GM15510 (cell line): Measurements from ENCODE around the gene MPDZ.

Experiments
- POLR2A ChIP-seq: IDR thresholded peaks from 3 replicates; pipeline ENCODE4 v1.6.1; 2011; ENCODE audit warnings: borderline replicate concordance; ENCODE audit not compliant: insufficient read length; ENCODE audit errors: extremely low read depth

MPDZ gene

GRCh38 chr9:13141629-13142028 lies 137.9 kb downstream of the MPDZ start:
- TF ChIP-seq POLR2A: no peak

DNA sequence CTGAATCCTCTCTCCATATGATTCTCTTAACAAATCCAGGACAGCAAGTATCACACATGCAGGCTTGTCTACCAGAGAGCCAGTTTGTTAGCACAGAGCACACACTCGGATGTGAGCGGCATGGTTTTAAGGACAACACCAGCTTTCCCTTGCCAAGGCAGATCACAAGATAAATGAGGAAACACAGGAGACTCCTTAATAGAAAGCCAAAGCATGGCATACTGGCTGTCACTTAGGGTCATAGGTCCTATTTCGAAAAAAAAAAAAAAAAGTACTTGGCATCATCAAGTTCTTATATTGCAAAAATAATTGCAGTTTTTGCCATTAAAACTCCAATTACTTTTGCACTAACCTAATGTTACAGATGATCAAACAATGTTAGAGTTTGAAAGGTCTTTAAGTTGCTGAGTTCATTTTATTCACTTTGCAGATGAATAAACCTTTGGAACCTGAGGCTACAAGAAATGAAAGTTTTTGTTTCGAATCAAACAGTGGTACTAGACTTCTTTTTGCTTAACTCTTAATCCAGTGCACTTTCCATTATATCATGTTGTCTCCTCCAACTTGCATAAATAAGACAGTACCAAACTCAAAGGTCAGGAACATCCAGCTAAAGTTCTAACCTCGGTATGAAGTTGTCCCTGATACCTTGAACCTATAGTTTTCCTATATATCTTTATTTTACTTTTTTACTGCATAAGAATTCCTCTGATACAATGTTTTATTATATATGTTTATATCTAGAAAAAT lies 138.5 kb downstream of the MPDZ start:
- TF ChIP-seq POLR2A: no peak

- no peak for TF ChIP-seq POLR2A
Observed at GRCh38 chr9:13139641-13140171, 139.8 kb downstream of the MPDZ start.

DNA sequence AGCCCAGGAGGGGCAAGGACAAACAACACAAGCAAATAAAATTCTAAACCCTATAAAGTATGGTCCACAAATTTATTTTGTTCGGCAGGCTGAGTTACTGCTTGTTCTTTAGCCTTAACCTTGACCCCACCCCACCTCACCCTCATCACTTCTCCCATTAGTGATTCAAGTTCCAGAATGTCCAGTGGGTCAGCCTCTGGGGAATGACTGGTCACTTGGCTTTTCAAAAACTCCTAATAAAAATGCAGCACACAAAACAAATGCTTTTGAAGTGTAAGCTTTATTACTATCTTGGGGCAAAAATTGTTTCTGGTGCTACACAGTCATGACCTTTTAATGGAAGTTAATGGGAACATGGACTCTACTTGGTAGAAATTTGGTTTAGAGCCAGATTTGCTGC lies 142.1 kb downstream of the MPDZ start:
- TF ChIP-seq POLR2A: no peak

DNA sequence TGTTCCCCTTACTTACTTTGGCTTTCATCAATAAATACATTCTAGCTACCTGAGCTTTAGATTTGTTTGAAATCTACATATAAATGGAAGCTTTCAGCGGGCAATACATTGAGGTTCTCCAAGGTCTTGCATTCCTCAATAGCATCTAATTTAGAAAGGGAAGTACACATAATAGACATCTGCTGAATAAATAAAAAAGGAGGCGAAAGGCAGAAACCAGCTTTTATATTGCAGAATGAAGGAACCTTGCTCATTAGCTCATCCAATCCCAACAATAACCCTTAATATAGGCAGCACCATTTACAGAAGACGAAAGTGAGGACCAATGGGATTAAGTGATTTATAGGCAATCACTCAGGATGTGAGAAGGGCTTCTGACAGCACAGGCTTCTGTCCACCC lies 147.5 kb downstream of the MPDZ start:
- TF ChIP-seq POLR2A: no peak

- no peak for TF ChIP-seq POLR2A
Observed at GRCh38 chr9:13131416-13131815, 148.1 kb downstream of the MPDZ start.

GRCh38 chr9:13128266-13128860 lies 151.1 kb downstream of the MPDZ start:
- TF ChIP-seq POLR2A: no peak

GRCh38 chr9:13127131-13127530 lies 152.4 kb downstream of the MPDZ start:
- TF ChIP-seq POLR2A: no peak

- TF ChIP-seq POLR2A: no peak
Observed at GRCh38 chr9:13125261-13125660, 154.2 kb downstream of the MPDZ start.

DNA sequence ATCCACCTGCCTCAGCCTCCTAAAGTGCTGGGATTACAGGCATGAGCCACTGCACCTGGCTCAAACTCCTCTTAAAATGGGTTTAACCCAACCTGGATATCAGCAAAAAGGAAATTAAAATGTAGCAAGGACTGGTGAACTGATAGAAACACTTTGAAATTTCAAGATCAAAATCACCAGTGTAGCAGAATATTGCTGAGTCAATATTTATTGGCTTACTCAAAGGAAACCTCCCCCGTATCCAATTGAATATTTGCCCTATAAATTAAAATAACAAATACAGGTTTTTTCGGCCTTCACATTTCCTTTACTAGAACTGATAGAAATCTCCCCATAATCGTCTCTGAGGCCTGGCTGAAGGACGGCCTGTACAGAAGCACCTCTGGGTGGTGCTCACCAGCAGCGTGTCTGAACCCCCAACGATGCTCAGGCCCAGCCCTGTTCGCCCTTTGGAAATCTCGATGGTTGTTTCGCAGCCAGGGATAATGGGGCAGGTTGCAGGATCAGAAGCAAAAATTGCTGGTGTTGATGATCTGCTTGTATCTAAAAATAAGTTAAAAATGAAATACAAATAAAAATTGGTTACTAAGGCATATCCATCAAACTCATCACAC lies 156.6 kb downstream of the MPDZ start:
- TF ChIP-seq POLR2A: no peak

GRCh38 chr9:13118313-13118712 lies 161.2 kb downstream of the MPDZ start:
- no peak for TF ChIP-seq POLR2A

DNA sequence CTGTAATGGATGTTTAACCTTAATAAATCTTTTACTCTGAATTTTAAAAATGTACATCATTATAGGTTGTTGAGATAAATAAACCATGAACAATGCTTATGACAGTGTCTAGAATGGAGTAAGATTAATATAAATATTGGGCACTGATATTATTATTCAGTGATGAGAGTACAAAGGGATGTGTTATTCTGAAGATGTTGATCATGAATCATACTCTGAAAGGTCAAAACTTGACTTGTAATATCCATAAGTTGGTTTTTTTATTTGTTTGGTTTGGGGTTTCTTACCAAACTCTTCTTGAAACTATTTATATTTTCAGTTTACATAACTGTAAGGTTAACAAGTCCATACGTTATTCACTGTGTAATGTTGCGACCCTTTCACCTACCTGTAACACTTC lies 163.2 kb downstream of the MPDZ start:
- TF ChIP-seq POLR2A: no peak

DNA sequence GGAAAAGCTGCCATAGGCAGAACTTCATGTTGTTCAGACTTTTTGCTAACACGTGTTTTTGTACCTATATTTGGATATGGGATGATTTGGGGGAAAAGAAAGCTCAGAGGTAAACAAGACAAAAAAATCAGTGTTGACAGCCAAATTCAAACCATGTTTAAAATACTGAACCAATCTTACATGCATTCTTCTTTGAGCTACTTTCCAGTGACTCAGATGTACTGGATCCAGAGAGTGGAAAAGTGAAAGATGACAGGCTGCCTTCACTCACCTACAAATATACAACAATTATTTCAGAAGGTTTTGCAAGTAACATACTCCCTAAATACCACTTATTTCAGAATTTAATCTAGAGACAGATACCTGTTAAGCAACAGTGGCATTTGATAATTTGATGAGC lies 165.7 kb downstream of the MPDZ start:
- no peak for TF ChIP-seq POLR2A

DNA sequence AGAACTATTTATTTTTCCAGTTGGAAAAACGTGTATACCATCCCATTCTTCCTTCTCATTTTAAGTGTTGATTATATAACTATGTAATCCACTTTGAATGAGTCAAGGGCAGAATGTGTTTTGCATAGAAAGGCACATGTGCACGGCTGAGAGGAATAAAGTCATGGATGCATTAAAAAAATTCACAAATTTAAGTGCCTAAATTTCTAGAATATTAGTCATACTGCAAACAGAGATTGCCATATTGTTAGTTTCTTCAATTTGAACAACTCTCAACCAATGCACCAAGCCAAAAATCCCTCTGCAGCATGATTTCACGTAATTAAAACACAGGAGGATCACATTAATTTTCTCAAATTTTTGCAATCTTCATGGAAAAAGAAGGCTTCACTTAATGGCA lies 166.3 kb downstream of the MPDZ start:
- no peak for TF ChIP-seq POLR2A

DNA sequence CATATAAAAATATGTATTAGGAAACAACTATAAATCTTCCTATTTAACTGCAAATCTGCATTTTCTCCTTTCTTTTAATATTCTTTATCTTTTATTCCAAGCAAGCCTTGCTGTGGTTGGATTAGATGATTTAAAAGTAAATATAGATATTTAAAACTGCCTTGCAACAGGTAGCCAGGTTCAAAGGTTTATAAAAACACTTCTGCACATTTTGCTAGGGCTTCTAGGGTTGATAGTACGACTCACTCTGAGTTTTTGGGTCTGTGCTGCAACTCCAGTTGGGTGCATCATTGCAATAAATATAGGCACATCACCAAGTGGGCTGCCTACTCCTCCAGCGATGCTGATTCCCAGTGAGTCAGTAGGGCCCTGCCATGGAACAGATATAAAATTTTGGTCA lies 167.7 kb downstream of the MPDZ start:
- TF ChIP-seq POLR2A: no peak
